Stimulated activated CD8-positive, alpha-beta memory T cell treated with anti-CD3 and anti-CD28 coated beads, Interleukin-4, amount 100 ng/mL, for 48 hours (primary cell): ENCODE data around the gene TOGARAM2.
A peak's percentile ranks its signal among the peaks of the same experiment; 100 is the strongest.

ENCODE experiments used
- DNase-seq: peaks from one replicate; pipeline ENCODE4 v3.0.0-alpha.2; 2020

The TOGARAM2 gene

GRCh38 chr2:29000481-29000880 is 19.4 kb downstream of the TOGARAM2 start:
- peak; percentile 46 for DNase-seq

DNA sequence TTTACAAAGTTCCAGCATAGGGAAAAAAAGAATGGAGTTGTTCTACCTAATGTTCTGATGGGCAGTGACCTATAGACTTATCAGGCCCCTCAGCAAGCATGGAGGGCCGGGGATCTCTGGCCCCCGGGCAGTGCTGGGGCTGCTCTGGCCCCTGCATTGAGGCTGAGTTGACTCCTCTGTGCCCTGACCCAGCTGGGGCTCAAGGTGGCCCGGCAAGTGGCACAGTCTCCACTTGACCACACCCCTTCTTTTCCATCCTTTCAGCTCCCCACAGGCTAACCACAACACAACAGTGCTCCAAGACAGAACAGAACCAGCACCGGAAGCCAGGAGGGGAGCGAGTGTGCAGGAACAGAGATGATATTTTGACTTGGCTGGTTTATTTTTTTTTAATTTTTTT is 19.9 kb downstream of the TOGARAM2 start:
- DNase-seq, result no peak

GRCh38 chr2:29001806-29002205 is 20.7 kb downstream of the TOGARAM2 start:
- no peak for DNase-seq

- no peak for DNase-seq
Measured at GRCh38 chr2:29004755-29005154, 23.7 kb downstream of the TOGARAM2 start.

DNA sequence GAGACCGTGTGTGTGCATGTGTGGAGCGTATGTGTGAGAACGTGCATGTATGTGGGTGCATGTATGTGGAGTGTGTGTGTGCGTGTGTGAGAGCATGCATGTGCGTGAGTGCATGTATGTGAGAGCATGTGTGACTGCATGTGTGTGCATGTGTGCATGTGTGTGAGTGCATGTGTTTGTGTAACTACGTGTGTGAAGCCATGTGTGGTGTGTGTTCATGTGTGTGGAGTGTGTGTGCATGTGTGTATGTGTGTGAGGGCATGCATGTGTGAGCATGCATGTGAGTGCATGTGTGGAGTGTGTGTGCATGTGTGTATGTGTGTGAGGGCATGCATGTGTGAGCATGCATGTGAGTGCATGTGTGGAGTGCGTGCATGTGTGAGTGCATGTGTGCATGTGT is 24.2 kb downstream of the TOGARAM2 start:
- DNase-seq, result no peak

DNA sequence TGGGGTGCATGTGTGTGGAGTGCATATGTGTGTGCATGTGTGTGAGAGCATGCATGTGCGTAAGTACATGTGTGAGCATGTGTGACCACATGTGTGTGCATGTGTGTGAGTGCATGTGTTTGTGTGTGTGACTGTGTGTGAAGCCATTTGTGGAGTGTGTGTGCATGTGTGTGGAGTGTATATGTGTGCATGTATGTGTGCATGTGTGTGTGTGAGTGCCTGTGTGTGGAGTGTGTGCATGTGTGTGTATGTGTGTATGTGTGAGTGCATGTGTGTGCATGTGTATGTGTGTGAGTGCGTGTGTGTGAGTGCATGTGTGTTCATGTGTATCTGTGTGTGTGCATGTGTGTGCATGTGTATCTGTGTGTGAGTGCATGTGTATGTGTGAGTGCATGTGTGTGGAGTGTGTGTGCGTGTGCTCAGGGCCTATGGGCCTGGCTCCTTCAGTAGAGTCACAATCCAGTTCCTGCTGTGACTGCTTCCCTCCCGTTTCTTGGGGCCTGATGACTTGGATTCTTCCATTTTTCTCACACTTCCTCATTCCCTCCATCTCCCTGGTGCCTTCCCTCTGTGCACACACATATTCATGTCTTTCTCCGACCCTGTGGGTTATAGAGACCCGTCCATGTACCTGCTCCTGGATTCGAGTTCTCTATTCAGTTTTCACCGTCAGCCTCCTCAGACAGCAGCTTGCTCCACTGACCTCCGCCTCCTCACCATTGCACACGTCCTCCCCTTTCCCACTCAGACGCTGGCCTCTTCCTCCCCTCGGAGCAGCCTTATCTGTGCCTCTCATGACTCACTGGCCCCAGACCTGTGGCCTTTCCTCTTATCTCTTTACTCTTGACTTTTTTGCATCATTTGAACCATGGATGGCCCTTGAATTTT is 25.2 kb downstream of the TOGARAM2 start:
- no peak for DNase-seq

- DNase-seq, result no peak
Measured at GRCh38 chr2:29006980-29007301, 25.8 kb downstream of the TOGARAM2 start.

- no peak for DNase-seq
Measured at GRCh38 chr2:29009270-29009669, 28.2 kb downstream of the TOGARAM2 start.

- peak; percentile 46 for DNase-seq
Measured at GRCh38 chr2:29009711-29010677, 28.9 kb downstream of the TOGARAM2 start.

- peak; percentile 64 for DNase-seq
Measured at GRCh38 chr2:29010946-29011345, 29.8 kb downstream of the TOGARAM2 start.

- peak; percentile 74 for DNase-seq
Measured at GRCh38 chr2:29011418-29012060, 30.4 kb downstream of the TOGARAM2 start.

GRCh38 chr2:29012211-29012681 is 31.1 kb downstream of the TOGARAM2 start:
- DNase-seq, result peak; percentile 47

- no peak for DNase-seq
Measured at GRCh38 chr2:29013057-29013780, 32.1 kb downstream of the TOGARAM2 start.

DNA sequence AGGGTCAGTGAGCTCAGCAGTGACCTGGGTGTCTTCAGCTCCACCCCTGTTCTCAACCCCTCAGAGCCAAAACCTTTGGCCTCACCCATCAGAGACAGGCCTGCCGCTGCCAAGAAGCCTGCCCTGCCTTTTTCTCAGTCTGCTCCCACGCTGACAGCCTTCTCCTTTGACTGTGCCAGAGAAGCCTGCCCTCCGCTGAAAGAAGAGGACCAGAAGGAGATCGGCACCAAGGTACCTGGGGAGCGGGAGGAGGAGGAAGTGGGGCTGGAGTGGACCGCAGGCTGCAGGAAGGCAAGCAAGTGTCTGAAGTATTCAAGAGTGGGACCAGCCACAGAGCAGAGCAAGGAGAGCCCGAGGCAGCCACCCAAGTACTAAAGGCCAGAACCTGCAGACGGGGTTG is 33.2 kb downstream of the TOGARAM2 start:
- DNase-seq, result peak; percentile 56

GRCh38 chr2:29014811-29015421 is 33.8 kb downstream of the TOGARAM2 start:
- DNase-seq, result peak; percentile 80

GRCh38 chr2:29015701-29016470 is 34.8 kb downstream of the TOGARAM2 start:
- no peak for DNase-seq

DNA sequence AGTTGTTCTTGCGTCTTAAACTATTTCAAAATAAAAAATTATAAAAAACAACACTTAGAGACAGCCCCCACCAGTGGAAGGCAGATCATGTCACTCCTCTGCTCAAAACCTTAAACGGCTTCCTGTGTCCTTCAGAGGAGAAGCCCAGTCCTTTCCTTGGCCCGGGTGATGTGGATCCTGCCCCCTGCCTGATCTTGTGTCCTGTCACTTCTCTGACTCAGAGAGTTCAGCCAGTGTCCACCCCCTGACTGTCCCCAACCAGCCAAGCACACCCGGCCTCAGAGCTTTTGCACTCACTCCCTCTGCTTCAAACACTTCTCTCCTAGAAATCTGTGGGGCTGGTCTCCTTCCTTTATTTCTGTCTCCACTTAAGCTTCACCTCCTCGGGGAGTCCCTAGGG is 35.4 kb downstream of the TOGARAM2 start:
- DNase-seq, result no peak

- DNase-seq, result no peak
Measured at GRCh38 chr2:29017716-29018435, 36.8 kb downstream of the TOGARAM2 start.

- DNase-seq, result no peak
Measured at GRCh38 chr2:29021886-29022285, 40.8 kb downstream of the TOGARAM2 start.

DNA sequence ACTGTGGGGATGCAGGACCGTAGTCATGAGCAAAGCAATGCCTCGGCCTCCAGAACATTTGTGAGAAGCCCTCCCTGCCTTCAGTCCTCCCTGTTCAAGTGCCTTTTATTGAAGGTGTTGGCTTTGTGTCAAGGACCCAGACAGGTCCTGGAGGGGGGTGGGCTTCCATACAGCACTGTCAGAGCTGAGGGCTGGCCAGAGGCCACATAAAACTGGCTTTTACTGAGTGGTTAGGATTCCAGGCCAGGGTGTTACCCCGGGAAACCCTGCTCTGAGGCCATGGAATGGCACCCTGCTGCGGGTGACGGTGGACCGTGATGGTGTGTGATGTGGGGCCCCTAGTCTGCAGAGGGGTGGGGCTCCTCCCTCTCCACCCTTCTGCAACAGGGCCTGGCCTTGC is 41.6 kb downstream of the TOGARAM2 start:
- no peak for DNase-seq
